Vagina (tissue), 2 donors: ENCODE measurements around the gene LSM4. TPM values are rescaled to one million over a fixed set of nuclear protein-coding genes. Genes with fewer than 3 reads are reported as not detected.
A peak's percentile ranks its signal among the peaks of the same experiment; 100 is the strongest.

Experiments
- DNase-seq, 2 donors: peaks; one replicate each; pipeline ENCODE4 v3.0.0-alpha.2; 2017; ENCODE audit errors: extremely low spot score in 2 of 2
- H3K27ac ChIP-seq: fragments of 200-600 bp; sonication (generic); one replicate; pipeline ENCODE4 v1.5.1; 2019
- H3K27me3 ChIP-seq: fragments of 200-600 bp; sonication (generic); one replicate; pipeline ENCODE4 v1.5.1; 2019
- H3K36me3 ChIP-seq, 2 donors: fragments of 200-600 bp; sonication (generic); one replicate each; pipeline ENCODE4 v1.5.1; 2017 to 2019
- H3K4me1 ChIP-seq: fragments of 200-600 bp; sonication (generic); one replicate; pipeline ENCODE4 v1.5.1; 2019
- H3K4me3 ChIP-seq, 2 donors: fragments of 200-600 bp; sonication (generic); 1 replicate in 1 of 2; 2 replicates in 1 of 2; pipeline ENCODE4 v1.5.1; 2016 to 2019
- H3K9me3 ChIP-seq: fragments of 200-600 bp; sonication (generic); one replicate; pipeline ENCODE4 v1.5.1; 2019
- CTCF ChIP-seq, 3 experiments: fragments of 450-650 bp in 2 of 3; fragments of 200-600 bp in 1 of 3; sonication (generic) in 1 of 3; IDR thresholded peaks; one replicate each; pipeline ENCODE4 v1.5.1; 2017 to 2019; ENCODE audit warnings: antibody characterized with exemption in 3 of 3, mild to moderate bottlenecking in 2 of 3, moderate library complexity in 2 of 3
- POLR2A ChIP-seq, 2 donors: fragments of 450-650 bp; IDR thresholded peaks; one replicate each; pipeline ENCODE4 v1.6.1; 2017; ENCODE audit warnings: antibody characterized with exemption in 2 of 2, mild to moderate bottlenecking in 2 of 2, moderate library complexity in 2 of 2
- POLR2AphosphoS5 ChIP-seq, 2 donors: sonication (generic); formaldehyde crosslinking; IDR thresholded peaks; one replicate each; pipeline ENCODE4 v1.9.0; 2017; ENCODE audit warnings: antibody characterized with exemption in 2 of 2, mild to moderate bottlenecking in 2 of 2, low read depth in 1 of 2; ENCODE audit not compliant: insufficient read depth in 1 of 2
- intact Hi-C: fragments of 100-400 bp; cut with DNase I; formaldehyde crosslinking; loops from one replicate; pipeline ENCODE4 v1.15.1; 2023
- total RNA-seq: library from RNA; depleted of rRNA; stranded (reverse); fragments of >200 nt; gene quantifications from one replicate; pipeline ENCODE4 v1.2.3, GENCODE V29; 2016

Gene LSM4
- total RNA-seq, 1 donor from 2014 or later: 54.3 TPM

DNA sequence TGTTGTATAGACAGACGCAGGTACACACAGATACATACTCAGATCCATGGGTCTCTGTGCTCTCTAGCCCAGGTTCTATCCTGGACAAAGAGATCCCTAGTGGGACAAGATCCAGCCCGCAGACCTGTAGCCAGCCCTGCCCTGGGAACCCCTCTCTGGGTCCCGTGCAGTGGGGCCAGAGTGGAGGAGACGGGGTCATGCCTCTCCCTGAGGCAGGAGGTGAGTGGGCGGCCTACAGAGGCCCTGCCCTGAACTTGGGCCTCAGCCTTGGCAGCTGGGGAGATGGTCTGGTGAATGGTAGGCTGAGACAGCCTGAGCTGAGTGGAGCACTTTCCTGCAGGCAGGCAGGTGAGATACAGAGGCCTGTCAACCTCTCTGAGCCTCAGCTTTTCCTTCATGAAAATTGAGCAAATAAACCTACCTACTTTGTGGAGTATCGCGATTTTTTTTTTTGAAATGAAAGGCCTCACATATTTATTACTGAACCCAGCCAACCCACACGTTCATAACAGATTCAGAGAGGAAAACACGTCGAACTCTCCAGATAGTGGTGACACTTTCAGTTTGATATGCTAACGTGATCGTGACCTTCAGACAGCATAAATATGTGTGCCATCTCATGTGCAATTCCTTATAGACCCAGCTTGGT lies 38.0 kb downstream of the LSM4 start:
- no peak for TF ChIP-seq CTCF (IDR thresholded peaks at IDR 0.05)
- TF ChIP-seq POLR2A (IDR thresholded peaks at IDR 0.05): no peak
- TF ChIP-seq POLR2AphosphoS5 (IDR thresholded peaks at IDR 0.05; ENCODE audit: insufficient read depth in 1 of 2, low read depth in 1 of 2): no peak
- Histone ChIP-seq H3K4me3 (no peak overlapping the region), H3K9me3 (no peaks in the 10 kb centered on the region), H3K36me3 (no peaks in the 10 kb centered on the region), H3K27ac (peak overlapping the region; percentile 38), H3K27me3 (no peaks in the 10 kb centered on the region), H3K4me1 (peaks cover 32% of the 10 kb centered on the region)
- intact Hi-C loops: no loop called here
- no peak for DNase-seq

DNA sequence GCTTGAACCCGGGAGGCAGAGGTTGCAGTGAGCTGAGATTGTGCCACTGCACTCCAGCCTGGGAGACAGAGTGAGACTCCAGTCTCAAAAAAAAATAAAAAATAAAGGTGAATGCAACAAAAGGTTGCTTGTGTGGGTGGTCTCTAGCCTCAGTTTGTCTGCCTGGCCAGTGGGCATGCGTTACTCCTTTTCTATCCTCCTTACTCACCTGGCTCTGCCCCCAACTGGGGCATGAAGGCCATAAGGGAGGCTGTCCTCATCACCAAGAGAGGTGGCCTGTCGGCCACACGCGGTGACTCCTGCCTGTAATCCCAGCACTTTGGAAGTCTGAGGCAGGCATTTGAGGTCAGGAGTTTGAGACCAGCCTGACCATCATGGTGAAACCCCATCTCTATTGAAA lies 39.5 kb downstream of the LSM4 start:
- DNase-seq: no peak
- no peak overlapping the region for H3K4me3 ChIP-seq
- intact Hi-C loops: no loop called here
- TF ChIP-seq POLR2A (IDR thresholded peaks at IDR 0.05): no peak
- no peak for TF ChIP-seq POLR2AphosphoS5 (IDR thresholded peaks at IDR 0.05; ENCODE audit: insufficient read depth in 1 of 2, low read depth in 1 of 2)
- no peak for TF ChIP-seq CTCF (IDR thresholded peaks at IDR 0.05)
- H3K27ac ChIP-seq: peak overlapping the region; percentile 100
- H3K9me3 ChIP-seq: no peaks in the 10 kb centered on the region
- H3K4me1 ChIP-seq: peaks cover 40% of the 10 kb centered on the region
- H3K36me3 ChIP-seq: no peaks in the 10 kb centered on the region
- H3K27me3 ChIP-seq: no peaks in the 10 kb centered on the region

GRCh38 chr19:18282788-18283141 lies 40.1 kb downstream of the LSM4 start:
- H3K4me1 ChIP-seq: peaks cover 40% of the 10 kb centered on the region

DNA sequence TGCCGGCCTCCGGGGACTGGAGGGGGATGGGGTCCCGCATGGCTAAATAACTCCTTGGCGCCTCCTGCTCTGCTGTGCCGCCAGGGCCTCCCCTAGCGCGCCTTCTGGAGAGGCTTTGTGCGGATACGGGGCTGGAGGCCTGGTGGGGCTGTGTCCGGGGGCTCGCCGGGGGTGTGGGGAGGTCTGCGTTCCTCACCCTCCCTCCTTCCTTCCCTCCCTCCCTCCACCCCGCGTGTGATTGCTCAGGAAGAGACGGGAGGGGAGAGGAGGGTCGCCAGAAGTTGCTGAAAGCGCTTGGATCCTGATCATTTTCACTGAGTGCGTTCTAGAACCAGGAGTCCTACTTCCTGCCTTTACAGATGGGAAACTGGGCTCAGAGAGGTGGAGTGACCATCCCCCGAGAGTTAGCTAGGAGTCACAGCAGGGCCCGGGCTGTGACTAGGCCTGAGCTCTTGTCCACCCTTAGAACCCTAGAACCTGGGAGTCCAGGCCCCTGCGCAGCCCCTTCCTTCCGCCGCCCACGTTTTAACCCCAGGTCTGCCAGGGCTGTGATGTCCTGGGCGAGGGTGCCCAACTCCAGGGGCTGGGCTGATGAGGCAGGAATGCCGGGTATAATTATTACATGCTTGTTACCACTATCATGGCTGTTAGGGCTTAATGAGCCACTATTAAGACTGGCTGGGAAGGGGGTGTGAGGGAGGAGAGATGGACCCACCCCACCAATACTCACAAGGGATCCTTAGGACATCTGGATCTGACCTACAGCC lies 40.7 kb downstream of the LSM4 start:
- peak in 1 of 3 experiments; percentile 13 for TF ChIP-seq CTCF (IDR thresholded peaks at IDR 0.05)
- TF ChIP-seq POLR2A (IDR thresholded peaks at IDR 0.05): peak in 1 of 2 donors; percentile 60
- peak in 1 of 2 donors; percentile 89 for TF ChIP-seq POLR2AphosphoS5 (IDR thresholded peaks at IDR 0.05; ENCODE audit: insufficient read depth in 1 of 2, low read depth in 1 of 2)
- DNase-seq: peak in 1 of 2 donors; percentile 98
- intact Hi-C loops: no loop called here
- Histone ChIP-seq H3K27me3 (no peaks in the 10 kb centered on the region), H3K36me3 (no peaks in the 10 kb centered on the region), H3K27ac (peak overlapping the region; percentile 100), H3K4me3 (peak overlapping the region; percentile 62 to 67), H3K4me1 (peaks cover 41% of the 10 kb centered on the region), H3K9me3 (no peaks in the 10 kb centered on the region)

More at GRCh38 chr19:18282788-18283141, 40.1 kb downstream of the LSM4 start:
- Histone ChIP-seq H3K9me3 (no peaks in the 10 kb centered on the region), H3K27ac (peak overlapping the region; percentile 100), H3K4me3 (peak overlapping the region; percentile 62 to 67), H3K27me3 (no peaks in the 10 kb centered on the region), H3K36me3 (no peaks in the 10 kb centered on the region)
- no peak for DNase-seq
- no peak for TF ChIP-seq POLR2AphosphoS5 (IDR thresholded peaks at IDR 0.05; ENCODE audit: insufficient read depth in 1 of 2, low read depth in 1 of 2)
- no peak for TF ChIP-seq CTCF (IDR thresholded peaks at IDR 0.05)
- TF ChIP-seq POLR2A (IDR thresholded peaks at IDR 0.05): no peak
- intact Hi-C loops: no loop called here
